GM21390 (cell line): ENCODE results near the gene MAPKBP1.

Experiments
- ATAC-seq: cut with Tn5 transposase; IDR thresholded peaks from one replicate; pipeline ENCODE4 v1.9.1; 2021; ENCODE audit not compliant: unreplicated experiment

Gene MAPKBP1

GRCh38 chr15:41862515-41863116, 88.3 kb downstream of the MAPKBP1 start:
- no peak for ATAC-seq

GRCh38 chr15:41865490-41866055, 91.3 kb downstream of the MAPKBP1 start:
- ATAC-seq: no peak

GRCh38 chr15:41866263-41866703, 92.0 kb downstream of the MAPKBP1 start:
- no peak for ATAC-seq

GRCh38 chr15:41866872-41867579, 92.7 kb downstream of the MAPKBP1 start:
- ATAC-seq: no peak

- ATAC-seq: no peak
These were observed 94.0 kb downstream of the MAPKBP1 start for GRCh38 chr15:41868321-41868720.

GRCh38 chr15:41869770-41870688, 95.7 kb downstream of the MAPKBP1 start:
- no peak for ATAC-seq

GRCh38 chr15:41870689-41871081, 96.4 kb downstream of the MAPKBP1 start:
- ATAC-seq: no peak

- no peak for ATAC-seq
These were observed 97.1 kb downstream of the MAPKBP1 start for GRCh38 chr15:41871175-41871905.

GRCh38 chr15:41872166-41872747, 98.0 kb downstream of the MAPKBP1 start:
- no peak for ATAC-seq

GRCh38 chr15:41873711-41874110, 99.4 kb downstream of the MAPKBP1 start:
- no peak for ATAC-seq

GRCh38 chr15:41874736-41875135, 100.5 kb downstream of the MAPKBP1 start:
- ATAC-seq: no peak

GRCh38 chr15:41876007-41876406, 101.7 kb downstream of the MAPKBP1 start:
- ATAC-seq: no peak

GRCh38 chr15:41876689-41877088, 102.4 kb downstream of the MAPKBP1 start:
- no peak for ATAC-seq
